ENCODE data around the gene FZD2.

- TF ChIP-seq EZH2 (IDR thresholded peaks at IDR 0.05; ENCODE audit: insufficient read depth, poor library complexity, severe bottlenecking) (no peak), EZH2phosphoT487 (IDR thresholded peaks at IDR 0.05; ENCODE audit: insufficient read depth, low read depth) (no peak)
Observed at GRCh38 chr17:44610331-44610730, 53.0 kb downstream of the FZD2 start.
